SJSA1 (cell line): ENCODE results near the gene ZFP36. TPM values are rescaled to one million over a fixed set of nuclear protein-coding genes. Genes with fewer than 3 reads are reported as not detected.

Source experiments
- DNase-seq, 2 experiments: peaks; one replicate each; pipeline ENCODE4 v3.0.0-alpha.2; 2015 to 2020; ENCODE audit warnings: low spot score in 2 of 2, low read depth in 1 of 2
- H3K27ac ChIP-seq: fragments of 250-450 bp; sonication (Bioruptor Pico); 2 replicates; pipeline ENCODE4 v1.5.1; 2020; ENCODE audit warnings: mild to moderate bottlenecking, moderate library complexity
- H3K27me3 ChIP-seq: fragments of 250-450 bp; sonication (Bioruptor Pico); replicated peaks from 2 replicates; pipeline ENCODE4 v1.5.1; 2020; ENCODE audit warnings: mild to moderate bottlenecking, moderate library complexity
- H3K36me3 ChIP-seq: fragments of 250-450 bp; sonication (Bioruptor Pico); 2 replicates; pipeline ENCODE4 v1.5.1; 2020; ENCODE audit warnings: mild to moderate bottlenecking
- H3K4me1 ChIP-seq: fragments of 250-450 bp; sonication (Bioruptor Pico); replicated peaks from 2 replicates; pipeline ENCODE4 v1.6.1; 2021; ENCODE audit warnings: mild to moderate bottlenecking
- H3K4me3 ChIP-seq: fragments of 250-450 bp; sonication (Bioruptor Pico); 2 replicates; pipeline ENCODE4 v1.5.1; 2020; ENCODE audit warnings: mild to moderate bottlenecking
- H3K9me3 ChIP-seq: fragments of 250-450 bp; sonication (Bioruptor Pico); replicated peaks from 2 replicates; pipeline ENCODE4 v1.5.1; 2020; ENCODE audit warnings: mild to moderate bottlenecking
- total RNA-seq: library from RNA; depleted of rRNA; stranded (reverse); fragments of >200 nt; shearing (Covaris generic); gene quantifications from 2 replicates; pipeline ENCODE4 v1.2.3, GENCODE V29; 2014; rRNA removed

ZFP36 gene
- 2.0 and 4.3 TPM in 2 replicates for total RNA-seq

GRCh38 chr19:39406656-39407409, at the start of gene ZFP36:
ZFP36 (plus strand) TSS chr19:39406847; CDS start chr19:39406905, 58 bp downstream.
- Histone ChIP-seq H3K4me3 (peak within 1 kb of the TSS; percentile 81), H3K4me1 (peaks cover 62% of the 10 kb centered on the region), H3K27me3 (no peaks in the 10 kb centered on the region), H3K27ac (peak within 1 kb of the TSS; percentile 62), H3K36me3 (peaks cover 18% of the 10 kb centered on the region), H3K9me3 (no peaks in the 10 kb centered on the region)
- peak; percentile 76 to 82 for DNase-seq

- Histone ChIP-seq H3K27ac (no peak overlapping the region), H3K27me3 (no peaks in the 10 kb centered on the region), H3K4me1 (peaks cover 9% of the 10 kb centered on the region), H3K36me3 (peaks cover 91% of the 10 kb centered on the region), H3K4me3 (no peak overlapping the region), H3K9me3 (no peaks in the 10 kb centered on the region)
- DNase-seq: no peak
These were observed 47.6 kb upstream of the ZFP36 start for GRCh38 chr19:39359026-39359425.

- Histone ChIP-seq H3K9me3 (no peaks in the 10 kb centered on the region; the same call in 1 of the 2 replicates), H3K4me3 (no peak overlapping the region), H3K36me3 (peaks cover 85% of the 10 kb centered on the region), H3K27ac (no peak overlapping the region), H3K27me3 (no peaks in the 10 kb centered on the region), H3K4me1 (peaks cover 9% of the 10 kb centered on the region)
- DNase-seq: no peak
These were observed 46.0 kb upstream of the ZFP36 start for GRCh38 chr19:39360599-39360998.

GRCh38 chr19:39362682-39363657, 43.7 kb upstream of the ZFP36 start:
- Histone ChIP-seq H3K27me3 (no peaks in the 10 kb centered on the region), H3K4me1 (peaks cover 9% of the 10 kb centered on the region), H3K4me3 (no peak overlapping the region), H3K9me3 (no peaks in the 10 kb centered on the region; the same call in 1 of the 2 replicates), H3K27ac (no peak overlapping the region), H3K36me3 (peaks cover 71% of the 10 kb centered on the region)
- DNase-seq: no peak

GRCh38 chr19:39363901-39364457, 42.7 kb upstream of the ZFP36 start:
- peaks cover 9% of the 10 kb centered on the region for H3K4me1 ChIP-seq
- H3K27me3 ChIP-seq: no peaks in the 10 kb centered on the region
- peaks cover 73% of the 10 kb centered on the region for H3K36me3 ChIP-seq
- no peak overlapping the region for H3K4me3 ChIP-seq
- no peak overlapping the region for H3K27ac ChIP-seq
- no peaks in the 10 kb centered on the region; the same call in 1 of the 2 replicates for H3K9me3 ChIP-seq
- DNase-seq: no peak

- no peaks in the 10 kb centered on the region for H3K27me3 ChIP-seq
These were observed 41.1 kb upstream of the ZFP36 start for GRCh38 chr19:39365531-39365930.

GRCh38 chr19:39369200-39369599, 37.4 kb upstream of the ZFP36 start:
- peaks cover 11% of the 10 kb centered on the region for H3K4me1 ChIP-seq
- no peak for DNase-seq
- H3K9me3 ChIP-seq: no peaks in the 10 kb centered on the region; the same call in 1 of the 2 replicates
- peaks cover 72% of the 10 kb centered on the region for H3K36me3 ChIP-seq
- H3K27ac ChIP-seq: no peak overlapping the region
- H3K4me3 ChIP-seq: no peak overlapping the region
- H3K27me3 ChIP-seq: no peaks in the 10 kb centered on the region

More at GRCh38 chr19:39365531-39365930, 41.1 kb upstream of the ZFP36 start:
- no peaks in the 10 kb centered on the region; the same call in 1 of the 2 replicates for H3K9me3 ChIP-seq
- no peak overlapping the region for H3K27ac ChIP-seq
- no peak overlapping the region for H3K4me3 ChIP-seq
- peaks cover 76% of the 10 kb centered on the region for H3K36me3 ChIP-seq
- no peak for DNase-seq
- peaks cover 9% of the 10 kb centered on the region for H3K4me1 ChIP-seq

- no peak for DNase-seq
- H3K4me1 ChIP-seq: peaks cover 11% of the 10 kb centered on the region
- peaks cover 76% of the 10 kb centered on the region for H3K36me3 ChIP-seq
These were observed 35.9 kb upstream of the ZFP36 start for GRCh38 chr19:39370735-39371134.

GRCh38 chr19:39372047-39372802, 34.4 kb upstream of the ZFP36 start:
- peaks cover 83% of the 10 kb centered on the region for H3K36me3 ChIP-seq
- no peaks in the 10 kb centered on the region for H3K9me3 ChIP-seq
- H3K27ac ChIP-seq: peak overlapping the region; percentile 48; the same call in 1 of the 2 replicates
- DNase-seq: no peak
- no peak overlapping the region for H3K4me3 ChIP-seq
- H3K4me1 ChIP-seq: peaks cover 11% of the 10 kb centered on the region
- H3K27me3 ChIP-seq: no peaks in the 10 kb centered on the region

More at GRCh38 chr19:39370735-39371134, 35.9 kb upstream of the ZFP36 start:
- Histone ChIP-seq H3K9me3 (no peaks in the 10 kb centered on the region; the same call in 1 of the 2 replicates), H3K27me3 (no peaks in the 10 kb centered on the region), H3K4me3 (no peak overlapping the region), H3K27ac (no peak overlapping the region)

GRCh38 chr19:39372941-39373340, 33.7 kb upstream of the ZFP36 start:
- Histone ChIP-seq H3K27me3 (no peaks in the 10 kb centered on the region), H3K27ac (peak overlapping the region; percentile 48; the same call in 1 of the 2 replicates), H3K4me1 (peaks cover 11% of the 10 kb centered on the region), H3K36me3 (peaks cover 89% of the 10 kb centered on the region), H3K9me3 (no peaks in the 10 kb centered on the region), H3K4me3 (no peak overlapping the region)
- no peak for DNase-seq

GRCh38 chr19:39375929-39376328, 30.7 kb upstream of the ZFP36 start:
- Histone ChIP-seq H3K4me3 (no peak overlapping the region), H3K9me3 (no peaks in the 10 kb centered on the region), H3K27ac (no peak overlapping the region), H3K4me1 (peaks cover 11% of the 10 kb centered on the region), H3K27me3 (no peaks in the 10 kb centered on the region), H3K36me3 (peaks cover 89% of the 10 kb centered on the region)
- DNase-seq: no peak

- H3K36me3 ChIP-seq: peaks cover 92% of the 10 kb centered on the region
- no peak overlapping the region for H3K27ac ChIP-seq
- no peak overlapping the region for H3K4me3 ChIP-seq
- peaks cover 4% of the 10 kb centered on the region for H3K4me1 ChIP-seq
- H3K9me3 ChIP-seq: no peaks in the 10 kb centered on the region
- no peak for DNase-seq
- no peaks in the 10 kb centered on the region for H3K27me3 ChIP-seq
These were observed 29.0 kb upstream of the ZFP36 start for GRCh38 chr19:39377373-39378362.
